GM12873 (cell line): Measurements from ENCODE around the gene OTUB1.

ENCODE experiments used
- CTCF ChIP-seq: IDR thresholded peaks from 2 replicates; pipeline ENCODE4 v1.5.1; 2012; ENCODE audit warnings: low read depth, mild to moderate bottlenecking, moderate library complexity, low read length, control low read depth; ENCODE audit not compliant: insufficient read depth; ENCODE audit errors: missing control alignments

The OTUB1 gene

GRCh38 chr11:63966444-63966843, 19.8 kb upstream of the OTUB1 start:
- TF ChIP-seq CTCF: no peak

- TF ChIP-seq CTCF: no peak
Observed at GRCh38 chr11:63969461-63969860, 16.8 kb upstream of the OTUB1 start.

DNA sequence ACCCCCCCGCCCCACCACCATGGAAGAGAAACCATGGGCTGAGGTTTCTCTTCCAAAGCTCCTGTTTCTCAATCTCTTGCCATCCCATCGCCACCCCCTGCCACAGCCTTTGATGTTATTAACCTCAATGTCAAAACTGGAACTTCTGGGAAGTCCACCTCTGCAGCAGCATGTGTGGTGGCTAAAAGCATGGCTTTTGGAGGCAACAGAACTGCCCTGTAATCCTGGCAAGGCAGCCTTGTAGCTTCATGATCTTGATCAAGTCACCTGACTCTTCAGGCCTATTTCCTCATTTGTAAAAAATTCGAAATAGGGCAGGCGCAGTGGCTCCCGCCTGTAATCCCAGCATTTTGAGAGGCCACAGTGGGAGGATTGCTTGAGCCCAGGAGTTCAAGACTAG, 15.3 kb upstream of the OTUB1 start:
- no peak for TF ChIP-seq CTCF

DNA sequence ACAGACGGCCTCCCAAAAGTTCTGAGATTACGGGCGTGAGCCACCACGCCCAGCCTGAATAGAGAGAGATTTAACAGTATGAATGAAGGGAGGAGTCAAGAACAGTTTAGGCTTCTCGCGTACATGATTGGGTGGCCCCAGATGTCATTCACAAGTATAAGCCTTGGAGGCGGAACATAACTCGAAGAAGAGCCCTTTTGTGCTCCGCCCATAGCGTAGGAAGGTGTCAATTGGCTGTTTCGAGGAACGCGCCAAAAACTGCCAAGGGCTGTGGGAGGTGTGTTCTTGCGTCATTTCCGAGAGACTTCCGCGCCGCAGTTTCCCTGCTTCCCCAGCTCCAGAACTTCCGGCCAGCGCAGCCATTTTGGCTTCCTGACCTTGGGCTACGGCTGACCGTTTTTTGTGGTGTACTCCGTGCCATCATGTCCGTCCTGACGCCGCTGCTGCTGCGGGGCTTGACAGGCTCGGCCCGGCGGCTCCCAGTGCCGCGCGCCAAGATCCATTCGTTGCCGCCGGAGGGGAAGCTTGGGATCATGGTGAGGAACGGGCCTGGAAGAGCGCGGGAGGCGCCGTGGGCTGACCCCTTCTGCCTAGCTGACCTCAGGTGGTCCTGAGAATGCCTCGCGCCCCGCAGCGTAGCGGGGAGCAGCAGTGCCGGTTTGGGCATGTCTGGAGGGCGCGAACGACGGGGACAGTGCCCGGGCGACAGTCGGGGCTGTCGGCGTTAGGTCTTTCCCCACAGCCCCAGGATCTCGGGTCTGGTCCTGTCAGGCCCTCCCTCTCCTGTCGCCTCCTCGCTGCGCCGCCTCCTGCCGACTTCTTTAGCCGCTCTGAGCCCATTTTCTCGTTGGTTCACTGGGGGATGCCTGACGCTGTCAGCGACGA, 11.7 kb upstream of the OTUB1 start, which contains the start of gene COX8A:
Gene COX8A (plus strand): TSS at position 362 of the 885 bp plus-strand sequence. CDS start 61 bp downstream, at position 423.
- TF ChIP-seq CTCF: no peak

DNA sequence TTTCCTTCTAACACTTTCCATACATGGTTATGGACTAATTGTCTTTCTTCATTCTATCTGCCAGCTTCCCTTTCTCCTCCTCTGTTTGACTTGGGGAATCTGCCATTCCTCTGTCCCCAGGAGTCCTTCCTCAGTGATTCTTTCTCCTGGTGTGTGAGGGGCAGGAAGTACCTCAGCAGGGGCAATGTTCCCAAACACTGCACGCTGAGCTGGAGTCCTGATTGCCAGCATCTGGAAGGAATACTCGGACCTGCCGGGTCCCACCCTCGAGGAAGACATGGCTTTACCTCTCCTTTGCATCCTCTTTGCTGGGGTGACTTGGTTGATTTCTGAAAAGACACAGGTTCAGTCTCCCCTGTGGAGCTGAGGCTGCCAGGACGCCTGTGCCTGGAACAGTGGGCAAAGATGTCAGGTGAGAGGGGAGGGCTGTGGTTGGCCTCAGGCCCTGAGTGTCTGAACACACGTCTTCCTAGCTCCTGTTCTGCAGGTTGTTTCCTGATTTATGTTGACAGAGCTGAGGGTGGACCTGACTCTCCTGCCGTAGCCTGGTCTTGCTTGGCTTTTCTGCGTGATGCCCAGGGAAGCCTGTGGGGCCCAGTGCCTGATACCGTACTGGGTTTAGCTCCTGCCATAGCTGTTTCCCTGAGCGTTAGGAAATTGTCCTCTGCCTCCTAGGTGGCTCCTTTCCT, 7.5 kb upstream of the OTUB1 start:
- TF ChIP-seq CTCF: no peak

DNA sequence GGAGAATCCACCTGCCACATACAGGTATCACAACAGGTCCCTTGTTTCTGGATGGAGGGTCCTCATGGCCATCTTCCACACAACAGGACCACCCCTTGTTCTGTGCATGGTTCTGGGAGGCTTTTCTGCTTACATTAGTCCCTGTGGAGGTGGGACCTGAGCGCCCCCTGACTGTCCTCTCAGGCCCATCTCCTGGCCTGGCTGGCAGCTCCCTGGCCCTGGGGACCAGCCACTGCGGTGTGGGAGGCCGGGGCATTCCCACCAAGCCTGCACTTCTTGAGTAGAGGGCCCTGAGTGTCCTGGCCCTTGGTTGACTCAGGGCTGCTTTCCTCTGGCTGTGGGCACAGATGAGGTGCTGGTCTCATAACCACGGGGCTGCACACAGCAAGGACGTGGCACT, 6.8 kb upstream of the OTUB1 start:
- no peak for TF ChIP-seq CTCF

DNA sequence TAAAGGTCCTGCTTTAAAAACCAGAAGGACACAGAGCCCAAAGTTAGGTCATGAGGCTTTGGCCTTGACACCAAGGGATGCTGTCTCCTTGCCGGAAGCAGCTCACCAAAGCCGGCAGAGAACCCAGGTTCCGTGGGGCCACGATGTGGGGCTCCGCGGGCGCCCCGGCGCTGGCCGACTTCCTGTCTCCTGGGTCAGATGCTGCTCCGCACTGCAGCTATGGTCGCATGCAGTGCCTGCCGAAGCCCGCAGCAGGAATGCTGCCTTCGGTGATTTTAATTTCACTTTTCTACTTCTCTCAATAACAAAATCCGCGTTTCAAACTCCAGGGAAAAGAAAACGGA, 454 bp upstream of the OTUB1 start:
- TF ChIP-seq CTCF: no peak
